Hepatocyte (in vitro differentiated cells): ENCODE results near the gene TMEM273.

Source experiments
- EZH2 ChIP-seq: fragments of 200-600 bp; sonication (generic); IDR thresholded peaks from 2 replicates; pipeline ENCODE4 v1.6.1; 2016; ENCODE audit warnings: antibody characterized with exemption, mild to moderate bottlenecking, borderline replicate concordance
- TF ChIP-seq, protein P1 (sequence below): fragments of 200-600 bp; sonication (generic); IDR thresholded peaks from 2 replicates; pipeline ENCODE4 v1.5.1; 2016; ENCODE audit warnings: antibody characterized with exemption, mild to moderate bottlenecking; ENCODE audit not compliant: poor library complexity

DNA sequence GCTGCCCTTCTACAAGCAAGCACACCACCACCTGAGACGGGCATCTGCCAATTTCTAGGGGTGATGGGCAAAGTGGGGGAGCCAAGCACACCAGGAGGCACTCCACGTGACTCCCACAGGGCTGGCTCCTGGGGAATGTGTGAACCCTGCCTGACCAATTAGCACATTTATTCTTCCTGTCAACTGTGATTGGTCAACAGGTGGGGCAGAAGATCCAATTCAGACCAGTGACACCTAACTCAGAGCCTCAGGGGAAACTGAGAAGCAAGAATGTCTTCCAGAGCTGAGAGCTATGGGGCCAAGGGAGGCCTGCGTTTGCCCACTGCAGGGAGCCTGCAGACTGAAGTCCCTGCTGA is 15.4 kb downstream of the TMEM273 start:
- no peak for TF ChIP-seq EZH2
- TF ChIP-seq, protein P1, sequence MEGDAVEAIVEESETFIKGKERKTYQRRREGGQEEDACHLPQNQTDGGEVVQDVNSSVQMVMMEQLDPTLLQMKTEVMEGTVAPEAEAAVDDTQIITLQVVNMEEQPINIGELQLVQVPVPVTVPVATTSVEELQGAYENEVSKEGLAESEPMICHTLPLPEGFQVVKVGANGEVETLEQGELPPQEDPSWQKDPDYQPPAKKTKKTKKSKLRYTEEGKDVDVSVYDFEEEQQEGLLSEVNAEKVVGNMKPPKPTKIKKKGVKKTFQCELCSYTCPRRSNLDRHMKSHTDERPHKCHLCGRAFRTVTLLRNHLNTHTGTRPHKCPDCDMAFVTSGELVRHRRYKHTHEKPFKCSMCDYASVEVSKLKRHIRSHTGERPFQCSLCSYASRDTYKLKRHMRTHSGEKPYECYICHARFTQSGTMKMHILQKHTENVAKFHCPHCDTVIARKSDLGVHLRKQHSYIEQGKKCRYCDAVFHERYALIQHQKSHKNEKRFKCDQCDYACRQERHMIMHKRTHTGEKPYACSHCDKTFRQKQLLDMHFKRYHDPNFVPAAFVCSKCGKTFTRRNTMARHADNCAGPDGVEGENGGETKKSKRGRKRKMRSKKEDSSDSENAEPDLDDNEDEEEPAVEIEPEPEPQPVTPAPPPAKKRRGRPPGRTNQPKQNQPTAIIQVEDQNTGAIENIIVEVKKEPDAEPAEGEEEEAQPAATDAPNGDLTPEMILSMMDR: no peak
